A673 (cell line): ENCODE measurements around the gene SGSM2.

Experiments used
- CTCF ChIP-seq: fragments of 300-800, 200-600 bp; sonication (generic); conservative IDR thresholded peaks from 2 replicates; pipeline ENCODE4 v1.5.1; 2017; ENCODE audit warnings: low read depth, mild to moderate bottlenecking, antibody characterized with exemption, low read length, moderate library complexity, mixed read lengths
- EZH2 ChIP-seq: fragments of 200-600 bp; sonication (generic); IDR thresholded peaks from 2 replicates; pipeline ENCODE4 v1.6.1; 2017; ENCODE audit warnings: borderline replicate concordance, low read depth, mild to moderate bottlenecking, mixed read lengths, antibody characterized with exemption, low read length; ENCODE audit not compliant: poor library complexity, severe bottlenecking

- TF ChIP-seq CTCF (no peak), EZH2 (no peak)
These were observed 33.8 kb upstream of the SGSM2 start, which contains the start of the genes SMG6 and SRR for GRCh38 chr17:2303204-2304188.
